Fibroblast of gingiva (primary cell): ENCODE measurements around the gene CCNA2.

ENCODE experiments used
- DNase-seq: peaks from one replicate; pipeline ENCODE4 v3.0.0-alpha.2; 2011; ENCODE audit warnings: low read depth

CCNA2 gene

GRCh38 chr4:121823505-121824170 lies at the start of gene CCNA2:
TSS of gene CCNA2 (minus strand) at chr4:121823883. CDS start at chr4:121823628, 255 bp downstream.
- DNase-seq = peak; percentile 96

- peak; percentile 93 for DNase-seq
Observed at GRCh38 chr4:121869841-121870822, 46.4 kb upstream of the CCNA2 start, which contains the start of gene BBS7. TSS of gene BBS7 (minus strand) at chr4:121870474. CDS start at chr4:121870313, 161 bp downstream.

- DNase-seq = no peak
Observed at GRCh38 chr4:121863799-121864198, 40.1 kb upstream of the CCNA2 start.

GRCh38 chr4:121861426-121861825 lies 37.7 kb upstream of the CCNA2 start:
- DNase-seq = no peak

- peak; percentile 2 for DNase-seq
Observed at GRCh38 chr4:121860121-121860520, 36.4 kb upstream of the CCNA2 start.

- DNase-seq = no peak
Observed at GRCh38 chr4:121851354-121851753, 27.7 kb upstream of the CCNA2 start.

GRCh38 chr4:121846662-121847061 lies 23.0 kb upstream of the CCNA2 start:
- DNase-seq = no peak

GRCh38 chr4:121842862-121843261 lies 19.2 kb upstream of the CCNA2 start:
- no peak for DNase-seq

GRCh38 chr4:121838136-121838535 lies 14.5 kb upstream of the CCNA2 start:
- no peak for DNase-seq

GRCh38 chr4:121829511-121829910 lies 5.8 kb upstream of the CCNA2 start:
- DNase-seq = no peak

GRCh38 chr4:121827853-121828252 lies 4.2 kb upstream of the CCNA2 start:
- DNase-seq = no peak

GRCh38 chr4:121824950-121825349 lies 1.3 kb upstream of the CCNA2 start:
- no peak for DNase-seq

- DNase-seq = no peak
Observed at GRCh38 chr4:121824171-121824527, 466 bp upstream of the CCNA2 start.

- peak; percentile 20 for DNase-seq
Observed at GRCh38 chr4:121822796-121823504, 733 bp downstream of the CCNA2 start.

- DNase-seq = no peak
Observed at GRCh38 chr4:121822047-121822446, 1.6 kb downstream of the CCNA2 start.

- DNase-seq = peak; percentile 33
Observed at GRCh38 chr4:121819216-121819965, 4.3 kb downstream of the CCNA2 start.

GRCh38 chr4:121818215-121818614 lies 5.5 kb downstream of the CCNA2 start:
- no peak for DNase-seq

- DNase-seq = no peak
Observed at GRCh38 chr4:121817701-121818100, 6.0 kb downstream of the CCNA2 start.

GRCh38 chr4:121817006-121817405 lies 6.7 kb downstream of the CCNA2 start:
- no peak for DNase-seq

GRCh38 chr4:121814756-121815155 lies 8.9 kb downstream of the CCNA2 start:
- DNase-seq = no peak

GRCh38 chr4:121811122-121811521 lies 12.6 kb downstream of the CCNA2 start:
- no peak for DNase-seq

- no peak for DNase-seq
Observed at GRCh38 chr4:121806411-121806810, 17.3 kb downstream of the CCNA2 start.
